IPS DF 6.9 (cell line): ENCODE data around the gene KBTBD2.
"Not testable (repeated sequence)": the region's sequence is repeated elsewhere in the genome, so short reads cannot be mapped to it uniquely, and the experiment has no call there.

Source experiments
- DNase-seq: peaks from one replicate; pipeline ENCODE4 v3.0.0-alpha.2; 2013; ENCODE audit warnings: low read depth, low spot score
- H3K27ac ChIP-seq: one replicate; pipeline ENCODE4 v1.5.1; 2013; ENCODE audit warnings: low read length, control low read depth
- H3K27me3 ChIP-seq: 2 replicates; pipeline ENCODE4 v1.6.1; 2013; ENCODE audit warnings: mild to moderate bottlenecking, low read length; ENCODE audit not compliant: control insufficient read depth, insufficient read depth
- H3K36me3 ChIP-seq: 2 replicates; pipeline ENCODE4 v1.6.1; 2013; ENCODE audit warnings: low read length; ENCODE audit not compliant: control insufficient read depth, insufficient read depth
- H3K4me1 ChIP-seq: 2 replicates; pipeline ENCODE4 v1.6.1; 2013; ENCODE audit warnings: low read length; ENCODE audit not compliant: control insufficient read depth, insufficient read depth
- H3K4me3 ChIP-seq: 2 replicates; pipeline ENCODE4 v1.5.1; 2013; ENCODE audit warnings: mild to moderate bottlenecking, low read length
- H3K9me3 ChIP-seq: 2 replicates; pipeline ENCODE4 v1.6.1; 2013; ENCODE audit warnings: low read length, inconsistent platforms; ENCODE audit not compliant: control insufficient read depth, insufficient read depth
- WGBS: extraction: QIAGEN DNeasy Blood & Tissue Kit; methylation state at CpG from one replicate; pipeline ENCODE4 v1.1.7; 2013; ENCODE audit warnings: mixed read lengths, missing lambda C conversion rate; ENCODE audit not compliant: insufficient read length, insufficient coverage; 5-methylcytosine and 5-hydroxymethylcytosine counted together

The KBTBD2 gene

DNA sequence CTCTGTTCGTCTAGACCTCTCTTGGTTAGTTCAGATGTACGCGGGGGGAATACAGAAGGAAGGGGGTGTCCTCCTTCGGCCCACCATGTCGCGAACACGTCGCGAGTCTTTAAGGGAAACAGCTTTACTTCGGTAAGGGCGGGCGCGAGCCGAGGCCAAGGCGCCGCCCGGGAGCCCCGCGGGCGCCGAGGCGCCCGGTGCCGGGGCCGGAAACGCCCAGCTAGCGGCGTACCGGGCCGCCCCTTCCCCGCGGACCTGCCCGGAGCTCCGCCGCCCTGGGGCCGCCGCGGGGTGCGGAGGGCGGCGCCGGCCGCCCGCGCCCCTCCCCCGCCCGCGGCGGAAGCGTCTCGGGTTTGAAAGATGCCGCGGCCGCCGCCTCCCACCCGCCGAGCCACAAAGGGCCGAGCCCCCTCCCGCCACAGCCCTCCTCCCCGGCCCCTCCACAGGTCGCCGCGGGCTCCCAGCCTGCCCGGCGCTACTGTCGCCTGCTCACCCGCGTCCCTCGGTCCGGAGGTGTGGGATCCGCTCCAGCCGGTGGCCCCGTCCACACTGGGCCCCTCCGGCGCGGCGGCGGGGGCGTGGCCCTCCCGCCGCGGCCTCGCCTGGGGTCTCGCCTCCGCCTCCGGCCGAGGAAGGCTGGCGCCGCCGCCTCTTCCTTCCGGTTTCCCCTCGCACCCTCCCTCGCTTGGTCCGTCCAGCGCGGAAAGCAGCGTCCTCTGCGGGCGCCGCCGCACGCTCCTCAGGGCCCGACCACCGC lies at the start of gene KBTBD2:
Gene KBTBD2 (minus strand): TSS at position 718 of the 757 bp plus-strand sequence. CDS start 12,156 bp downstream, outside the sequence.
- Histone ChIP-seq H3K27me3 (no peaks in the 10 kb centered on the region), H3K27ac (peak within 1 kb of the TSS; percentile 25), H3K36me3 (no peaks in the 10 kb centered on the region), H3K4me1 (no peaks in the 10 kb centered on the region; the same call in 1 of the 2 replicates), H3K4me3 (peak within 1 kb of the TSS; percentile 100), H3K9me3 (no peaks in the 10 kb centered on the region)
- WGBS = no CpG with 5 or more reads among the region's 104 CpGs
- no peak for DNase-seq

DNA sequence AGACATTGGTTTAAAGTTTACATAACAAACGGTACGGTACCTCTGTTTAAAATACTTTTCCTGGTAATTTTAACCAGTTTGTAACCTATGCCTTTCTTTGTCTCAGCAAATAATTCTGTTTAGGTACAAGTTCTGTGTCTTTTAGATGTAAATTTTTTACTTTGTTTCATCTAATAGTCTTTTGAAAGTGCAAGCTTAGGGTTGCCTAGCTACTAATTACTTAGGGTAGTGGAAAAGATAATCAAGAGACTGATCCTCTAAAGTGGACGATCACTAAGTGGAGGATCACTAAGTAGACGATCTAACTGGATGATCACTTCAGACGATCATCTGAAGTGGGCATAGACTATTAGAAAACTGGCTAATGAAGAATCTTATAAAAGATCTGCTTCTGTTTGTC lies 49.6 kb upstream of the KBTBD2 start:
- H3K27ac ChIP-seq = no peak overlapping the region
- no peak for DNase-seq
- WGBS = no CpG with 5 or more reads among the region's 5 CpGs

GRCh38 chr7:32937344-32938174 lies 46.0 kb upstream of the KBTBD2 start:
- Histone ChIP-seq H3K27me3 (peaks cover 48% of the 10 kb centered on the region), H3K27ac (no peak overlapping the region), H3K4me3 (no peak overlapping the region), H3K36me3 (no peaks in the 10 kb centered on the region), H3K9me3 (no peaks in the 10 kb centered on the region), H3K4me1 (no peaks in the 10 kb centered on the region; the same call in 1 of the 2 replicates)
- no CpG with 5 or more reads among the region's 10 CpGs for WGBS
- DNase-seq = no peak

More for the DNA sequence above, 49.6 kb upstream of the KBTBD2 start:
- Histone ChIP-seq H3K27me3 (peaks cover 49% of the 10 kb centered on the region), H3K4me3 (no peak overlapping the region), H3K36me3 (no peaks in the 10 kb centered on the region), H3K4me1 (no peaks in the 10 kb centered on the region; the same call in 1 of the 2 replicates), H3K9me3 (no peaks in the 10 kb centered on the region)

GRCh38 chr7:32936689-32937088 lies 45.1 kb upstream of the KBTBD2 start:
- H3K4me1 ChIP-seq = no peaks in the 10 kb centered on the region
- no peak overlapping the region for H3K27ac ChIP-seq
- no peaks in the 10 kb centered on the region for H3K36me3 ChIP-seq
- H3K4me3 ChIP-seq = no peak overlapping the region
- H3K9me3 ChIP-seq = no peaks in the 10 kb centered on the region
- H3K27me3 ChIP-seq = peaks cover 41% of the 10 kb centered on the region
- no CpG with 5 or more reads among the region's 3 CpGs for WGBS
- DNase-seq = no peak

DNA sequence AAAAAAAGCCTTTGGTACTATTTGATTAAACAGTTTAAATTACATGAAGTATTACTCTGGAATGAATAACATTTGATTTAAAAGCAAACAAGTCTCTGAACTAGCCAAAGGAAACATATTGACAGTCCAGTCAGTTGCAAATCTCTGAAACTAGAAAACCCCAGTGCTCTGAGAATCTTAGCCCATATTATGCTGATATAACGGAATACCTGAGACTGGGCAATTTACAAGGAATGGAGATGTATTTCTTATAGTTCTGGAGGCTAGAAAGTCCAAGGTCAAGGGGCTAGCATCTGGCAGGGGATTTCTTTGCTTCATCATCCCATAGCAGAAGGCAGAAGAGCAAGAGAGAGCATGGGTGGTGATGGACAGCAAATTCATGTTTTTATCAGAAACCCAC lies 44.0 kb upstream of the KBTBD2 start:
- Histone ChIP-seq H3K27me3 (peaks cover 45% of the 10 kb centered on the region), H3K27ac (no peak overlapping the region), H3K36me3 (no peaks in the 10 kb centered on the region), H3K9me3 (no peaks in the 10 kb centered on the region), H3K4me3 (no peak overlapping the region), H3K4me1 (no peaks in the 10 kb centered on the region)
- no CpG with 5 or more reads among the region's 1 CpG for WGBS
- DNase-seq = no peak

- Histone ChIP-seq H3K36me3 (no peaks in the 10 kb centered on the region), H3K27ac (no peak overlapping the region), H3K27me3 (peaks cover 4% of the 10 kb centered on the region; the same call in 1 of the 2 replicates), H3K4me1 (no peaks in the 10 kb centered on the region; the same call in 1 of the 2 replicates), H3K9me3 (no peaks in the 10 kb centered on the region), H3K4me3 (no peak overlapping the region)
- no CpG with 5 or more reads among the region's 7 CpGs for WGBS
- DNase-seq = no peak
These were observed 38.8 kb upstream of the KBTBD2 start for GRCh38 chr7:32930378-32930777.

DNA sequence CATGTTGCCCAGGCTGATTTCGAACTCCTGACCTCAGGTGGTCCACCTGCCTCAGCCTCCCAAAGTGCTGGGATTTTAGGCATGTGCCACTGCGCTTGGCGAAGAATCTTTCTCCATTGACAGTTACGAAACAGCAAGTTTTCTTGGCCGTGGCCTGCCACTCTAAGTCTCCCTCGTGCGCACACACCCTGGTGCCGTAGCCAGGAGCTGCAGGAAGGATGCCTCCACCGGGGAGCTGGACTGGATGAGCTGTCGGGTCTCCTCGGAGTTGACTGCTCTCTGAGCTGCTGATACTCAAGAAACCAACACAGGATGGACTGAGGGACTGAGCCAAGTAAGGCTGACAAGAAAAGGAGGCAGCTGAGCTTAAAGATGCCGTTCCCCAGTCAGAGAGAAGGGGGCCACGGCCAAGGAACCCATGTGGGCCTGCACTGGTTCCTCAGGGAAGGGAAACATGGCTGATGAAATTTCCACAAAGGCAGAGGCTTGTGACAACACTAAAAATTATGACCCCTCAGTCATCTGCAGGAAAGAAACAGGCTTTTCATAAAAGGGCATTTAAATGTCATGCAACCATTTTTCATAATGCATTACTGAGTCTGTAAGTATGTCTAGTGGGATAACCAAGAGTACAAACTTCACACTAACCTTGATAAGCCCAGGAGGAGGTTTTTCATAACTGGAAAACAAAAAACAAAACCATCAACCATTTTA lies 38.0 kb upstream of the KBTBD2 start:
- H3K27me3 ChIP-seq = peaks cover 4% of the 10 kb centered on the region; the same call in 1 of the 2 replicates
- no peak overlapping the region for H3K4me3 ChIP-seq
- H3K9me3 ChIP-seq = no peaks in the 10 kb centered on the region
- no peaks in the 10 kb centered on the region for H3K36me3 ChIP-seq
- no peak for DNase-seq
- no CpG with 5 or more reads among the region's 13 CpGs for WGBS
- H3K27ac ChIP-seq = no peak overlapping the region
- H3K4me1 ChIP-seq = no peaks in the 10 kb centered on the region; the same call in 1 of the 2 replicates

DNA sequence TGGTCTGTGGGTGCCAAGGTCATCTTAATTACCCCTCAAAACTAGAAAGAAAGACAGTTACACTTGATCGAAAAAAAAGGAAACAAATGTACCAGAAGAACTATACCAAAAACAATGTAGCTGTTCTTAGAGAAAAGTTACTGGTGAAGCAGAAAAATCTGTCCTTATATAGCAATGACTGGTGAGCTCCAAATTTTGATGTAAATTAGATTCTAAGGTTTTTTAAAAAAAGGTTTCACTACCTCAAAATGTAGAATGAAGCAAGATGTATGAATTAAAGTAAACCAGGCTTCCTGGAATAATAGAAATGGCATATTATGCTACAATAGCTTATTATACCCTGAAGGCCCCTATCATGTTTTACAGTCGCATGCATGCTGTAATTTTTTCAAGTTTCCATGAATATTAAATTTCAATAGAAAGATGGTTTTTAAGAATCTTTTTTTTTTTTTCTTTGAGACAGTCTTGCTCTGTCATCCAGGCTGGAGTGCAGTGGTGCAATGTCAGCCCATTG lies 37.3 kb upstream of the KBTBD2 start:
- DNase-seq = no peak
- no peaks in the 10 kb centered on the region for H3K9me3 ChIP-seq
- no peaks in the 10 kb centered on the region; the same call in 1 of the 2 replicates for H3K4me1 ChIP-seq
- no CpG with 5 or more reads among the region's 2 CpGs for WGBS
- no peak overlapping the region for H3K27ac ChIP-seq
- H3K27me3 ChIP-seq = peaks cover 4% of the 10 kb centered on the region; the same call in 1 of the 2 replicates
- H3K4me3 ChIP-seq = no peak overlapping the region
- no peaks in the 10 kb centered on the region for H3K36me3 ChIP-seq

GRCh38 chr7:32921896-32922295 lies 30.3 kb upstream of the KBTBD2 start:
- Histone ChIP-seq H3K27me3 (no peaks in the 10 kb centered on the region), H3K27ac (no peak overlapping the region), H3K9me3 (no peaks in the 10 kb centered on the region), H3K36me3 (no peaks in the 10 kb centered on the region), H3K4me1 (no peaks in the 10 kb centered on the region), H3K4me3 (no peak overlapping the region)
- no CpG with 5 or more reads among the region's 2 CpGs for WGBS
- no peak for DNase-seq

DNA sequence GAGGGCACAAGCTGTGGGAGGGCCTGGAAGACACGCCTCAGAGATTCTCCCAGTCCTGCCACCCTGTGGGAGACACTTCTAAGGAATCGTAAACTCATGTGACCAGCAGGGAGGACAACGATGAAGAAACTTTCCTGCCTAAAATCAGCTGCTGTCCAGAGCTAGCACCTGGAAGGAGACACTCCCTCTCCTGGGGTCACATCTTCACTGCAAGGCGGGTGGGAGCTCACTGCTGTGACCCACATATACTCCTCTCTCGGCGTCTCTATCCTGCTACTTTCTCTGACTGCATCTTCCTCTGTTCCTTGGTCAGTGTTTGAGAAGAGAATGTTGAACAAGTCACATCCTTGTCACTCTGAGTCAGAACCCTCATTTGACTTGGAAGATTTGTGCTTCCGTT lies 25.4 kb upstream of the KBTBD2 start:
- not testable (repeated sequence) for H3K36me3 ChIP-seq, H3K27me3 ChIP-seq, H3K27ac ChIP-seq, H3K4me3 ChIP-seq, DNase-seq, H3K4me1 ChIP-seq, H3K9me3 ChIP-seq
- no CpG with 5 or more reads among the region's 7 CpGs for WGBS
